Fibroblast of mammary gland (primary cell): ENCODE measurements around the gene CRYBB2.

Experiments
- DNase-seq: peaks from one replicate; pipeline ENCODE4 v3.0.0-alpha.2; 2010; ENCODE audit warnings: low read depth
- H3K4me3 ChIP-seq: 2 replicates; pipeline ENCODE4 v1.5.1; 2011; ENCODE audit warnings: low read depth, mild to moderate bottlenecking, low read length, moderate library complexity; ENCODE audit not compliant: control insufficient read depth
- TF ChIP-seq, protein P1 (sequence below): conservative IDR thresholded peaks from 2 replicates; pipeline ENCODE4 v1.5.1; 2011; ENCODE audit warnings: low read depth, low read length, inconsistent platforms; ENCODE audit not compliant: control insufficient read depth, insufficient read depth

The CRYBB2 gene

DNA sequence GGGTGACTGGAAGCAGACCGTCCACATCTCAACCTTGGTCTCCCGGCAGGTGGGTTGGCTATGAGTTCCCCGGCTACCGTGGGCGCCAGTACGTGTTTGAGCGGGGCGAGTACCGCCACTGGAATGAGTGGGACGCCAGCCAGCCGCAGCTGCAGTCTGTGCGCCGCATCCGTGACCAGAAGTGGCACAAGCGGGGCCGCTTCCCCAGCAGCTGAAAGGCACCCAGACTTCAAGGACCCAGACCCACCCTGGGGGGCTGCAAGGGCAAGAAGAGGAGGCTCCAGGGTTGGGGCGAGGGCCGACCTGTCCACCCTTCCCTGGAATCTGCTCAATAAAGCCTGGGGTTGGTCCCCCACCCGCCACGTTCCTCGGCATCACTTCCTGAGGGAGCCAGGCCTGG lies 12.4 kb upstream of the CRYBB2 start:
- DNase-seq, result no peak
- TF ChIP-seq, protein P1, sequence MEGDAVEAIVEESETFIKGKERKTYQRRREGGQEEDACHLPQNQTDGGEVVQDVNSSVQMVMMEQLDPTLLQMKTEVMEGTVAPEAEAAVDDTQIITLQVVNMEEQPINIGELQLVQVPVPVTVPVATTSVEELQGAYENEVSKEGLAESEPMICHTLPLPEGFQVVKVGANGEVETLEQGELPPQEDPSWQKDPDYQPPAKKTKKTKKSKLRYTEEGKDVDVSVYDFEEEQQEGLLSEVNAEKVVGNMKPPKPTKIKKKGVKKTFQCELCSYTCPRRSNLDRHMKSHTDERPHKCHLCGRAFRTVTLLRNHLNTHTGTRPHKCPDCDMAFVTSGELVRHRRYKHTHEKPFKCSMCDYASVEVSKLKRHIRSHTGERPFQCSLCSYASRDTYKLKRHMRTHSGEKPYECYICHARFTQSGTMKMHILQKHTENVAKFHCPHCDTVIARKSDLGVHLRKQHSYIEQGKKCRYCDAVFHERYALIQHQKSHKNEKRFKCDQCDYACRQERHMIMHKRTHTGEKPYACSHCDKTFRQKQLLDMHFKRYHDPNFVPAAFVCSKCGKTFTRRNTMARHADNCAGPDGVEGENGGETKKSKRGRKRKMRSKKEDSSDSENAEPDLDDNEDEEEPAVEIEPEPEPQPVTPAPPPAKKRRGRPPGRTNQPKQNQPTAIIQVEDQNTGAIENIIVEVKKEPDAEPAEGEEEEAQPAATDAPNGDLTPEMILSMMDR, result no peak
- no peak overlapping the region for H3K4me3 ChIP-seq

GRCh38 chr22:25207553-25208157 lies 11.8 kb upstream of the CRYBB2 start:
- no peak for DNase-seq
- no peak overlapping the region for H3K4me3 ChIP-seq
- TF ChIP-seq, protein P1, result no peak

GRCh38 chr22:25208328-25208727 lies 11.1 kb upstream of the CRYBB2 start:
- H3K4me3 ChIP-seq, result no peak overlapping the region
- TF ChIP-seq, protein P1, result no peak
- no peak for DNase-seq

DNA sequence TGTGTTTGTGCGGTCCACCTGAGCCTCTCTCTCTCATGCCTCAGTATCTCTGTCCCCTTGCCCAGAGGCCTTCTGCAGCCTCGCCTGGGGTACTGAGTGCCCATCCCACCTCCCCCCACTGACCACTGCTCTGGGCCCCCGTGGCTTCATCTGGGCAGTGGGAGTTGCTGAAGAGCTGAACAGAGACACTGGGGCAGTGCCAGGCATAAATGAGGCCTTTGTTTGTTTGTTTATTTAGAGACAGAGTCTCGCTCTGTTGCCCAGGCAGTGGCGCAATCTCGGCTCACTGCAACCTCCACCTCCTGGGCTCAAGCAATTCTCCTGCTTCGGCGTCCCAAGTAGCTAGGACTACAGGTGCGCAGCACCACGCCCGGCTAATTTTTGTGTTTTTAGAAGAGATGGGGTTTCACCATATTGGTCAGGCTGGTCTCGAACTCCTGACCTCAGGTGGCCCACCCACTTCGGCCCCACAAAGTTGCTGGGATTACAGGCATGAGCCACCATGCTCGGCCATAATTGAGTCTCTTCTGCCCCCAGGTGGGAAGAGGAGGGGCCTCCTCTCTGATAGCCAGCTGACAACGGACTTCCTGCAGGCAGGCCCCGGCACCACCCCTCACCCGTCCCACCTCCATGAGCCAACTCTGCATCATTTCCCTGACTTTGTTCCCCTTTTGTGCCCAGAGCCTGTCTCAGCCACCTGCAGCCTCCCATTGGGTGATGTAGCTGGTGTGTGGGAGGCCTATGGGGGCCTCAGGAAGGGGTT lies 10.5 kb upstream of the CRYBB2 start:
- H3K4me3 ChIP-seq, result no peak overlapping the region
- TF ChIP-seq, protein P1, result no peak
- no peak for DNase-seq

GRCh38 chr22:25210793-25211192 lies 8.6 kb upstream of the CRYBB2 start:
- H3K4me3 ChIP-seq, result no peak overlapping the region
- TF ChIP-seq, protein P1, result no peak
- no peak for DNase-seq

DNA sequence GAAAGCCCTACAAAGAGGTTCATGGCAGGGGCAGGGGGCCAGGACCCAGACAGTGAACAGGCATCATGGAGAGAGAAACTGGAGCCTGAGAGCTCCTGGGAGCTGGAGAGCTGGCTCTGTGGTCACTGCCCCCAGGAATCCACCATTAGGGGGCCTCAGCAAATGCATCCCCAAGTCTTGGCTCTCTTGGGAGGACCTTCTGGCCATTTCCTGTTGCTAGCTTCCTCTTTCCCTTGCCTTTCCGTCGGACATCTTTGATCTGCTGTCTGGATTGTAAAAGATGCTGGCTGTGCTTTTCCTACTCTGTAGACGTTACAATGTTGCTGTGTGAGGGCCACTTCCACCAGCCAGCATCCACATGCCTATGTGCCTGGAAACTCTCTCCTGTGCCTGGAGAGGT lies 7.1 kb upstream of the CRYBB2 start:
- no peak overlapping the region for H3K4me3 ChIP-seq
- TF ChIP-seq, protein P1, result no peak

More for the DNA sequence above, 7.1 kb upstream of the CRYBB2 start:
- no peak for DNase-seq
